Neuronal stem cell (in vitro differentiated cells): ENCODE results near the gene POLRMT.
"Not testable (repeated sequence)": the region's sequence is repeated elsewhere in the genome, so short reads cannot be mapped to it uniquely, and the experiment has no call there.

Source experiments
- DNase-seq: peaks from one replicate; pipeline ENCODE4 v3.0.0-alpha.2; 2013; ENCODE audit warnings: low spot score
- H2AFZ ChIP-seq: one replicate; pipeline ENCODE4 v1.6.1; 2013; ENCODE audit warnings: mild to moderate bottlenecking, low read length, inconsistent platforms
- H2AK5ac ChIP-seq: 2 replicates; pipeline ENCODE4 v1.6.1; 2013; ENCODE audit warnings: low read depth, mild to moderate bottlenecking, inconsistent platforms, low read length, moderate library complexity, mixed read lengths
- H2BK120ac ChIP-seq: 2 replicates; pipeline ENCODE4 v1.6.1; 2013; ENCODE audit warnings: low read depth, mild to moderate bottlenecking, inconsistent platforms, low read length, moderate library complexity, mixed read lengths
- H2BK12ac ChIP-seq: one replicate; pipeline ENCODE4 v1.6.1; 2013; ENCODE audit warnings: low read length, inconsistent platforms
- H2BK15ac ChIP-seq: 2 replicates; pipeline ENCODE4 v1.6.1; 2013; ENCODE audit warnings: mild to moderate bottlenecking, low read length, inconsistent platforms, mixed read lengths
- H2BK5ac ChIP-seq: one replicate; pipeline ENCODE4 v1.6.1; 2013; ENCODE audit warnings: inconsistent platforms, mild to moderate bottlenecking, low read length, moderate library complexity
- H3K14ac ChIP-seq: one replicate; pipeline ENCODE4 v1.6.1; 2013; ENCODE audit warnings: low read length, inconsistent platforms
- H3K18ac ChIP-seq: 2 replicates; pipeline ENCODE4 v1.6.1; 2013; ENCODE audit warnings: low read length, inconsistent platforms
- H3K23ac ChIP-seq: 2 replicates; pipeline ENCODE4 v1.6.1; 2013; ENCODE audit warnings: low read depth, mild to moderate bottlenecking, mixed read lengths, low read length, inconsistent platforms; ENCODE audit not compliant: poor library complexity
- H3K27ac ChIP-seq: replicated peaks from 3 replicates; pipeline ENCODE4 v1.5.1; 2013; ENCODE audit warnings: low read length, inconsistent platforms
- H3K27me3 ChIP-seq, 3 experiments: 2 replicates each; pipeline ENCODE4 v1.6.1; 2013; ENCODE audit warnings: low read length in 3 of 3, mild to moderate bottlenecking in 2 of 3, inconsistent platforms in 1 of 3, low read depth in 1 of 3, mixed read lengths in 1 of 3, moderate library complexity in 1 of 3; ENCODE audit not compliant: control insufficient read depth in 3 of 3, insufficient read depth in 3 of 3
- H3K36me3 ChIP-seq, 2 donors: replicated peaks in 1 of 2; 2 replicates each; pipeline ENCODE4 v1.6.1; 2013; ENCODE audit warnings: low read length in 2 of 2; ENCODE audit not compliant: control insufficient read depth in 2 of 2, insufficient read depth in 2 of 2
- H3K4ac ChIP-seq: 2 replicates; pipeline ENCODE4 v1.6.1; 2013; ENCODE audit warnings: inconsistent platforms, mild to moderate bottlenecking, low read length, moderate library complexity
- H3K4me1 ChIP-seq, 2 donors: 1 replicate in 1 of 2; 2 replicates in 1 of 2; pipeline ENCODE4 v1.6.1; 2013; ENCODE audit warnings: low read length in 2 of 2, low read depth in 1 of 2; ENCODE audit not compliant: control insufficient read depth in 2 of 2, insufficient read depth in 1 of 2
- H3K4me2 ChIP-seq: one replicate; pipeline ENCODE4 v1.6.1; 2013; ENCODE audit warnings: mild to moderate bottlenecking, low read length, inconsistent platforms; ENCODE audit not compliant: insufficient read depth, poor library complexity, severe bottlenecking
- H3K4me3 ChIP-seq, 2 donors: 2 replicates each; pipeline ENCODE4 v1.5.1; 2013; ENCODE audit warnings: low read length in 2 of 2, mild to moderate bottlenecking in 2 of 2, inconsistent platforms in 1 of 2, moderate library complexity in 1 of 2
- H3K79me1 ChIP-seq: one replicate; pipeline ENCODE4 v1.6.1; 2013; ENCODE audit warnings: low read depth, mild to moderate bottlenecking, inconsistent platforms, low read length, moderate library complexity
- H3K9ac ChIP-seq: one replicate; pipeline ENCODE4 v1.6.1; 2013; ENCODE audit warnings: mild to moderate bottlenecking, low read depth, low read length, inconsistent platforms; ENCODE audit not compliant: poor library complexity
- H3K9me3 ChIP-seq, 2 donors: replicated peaks in 1 of 2; 2 replicates each; pipeline versions ENCODE3 to v1.6.1; 2013; ENCODE audit warnings: low read length in 2 of 2, mild to moderate bottlenecking in 2 of 2, inconsistent platforms in 1 of 2, low read depth in 1 of 2, mixed read lengths in 1 of 2, moderate library complexity in 1 of 2; ENCODE audit not compliant: control insufficient read depth in 2 of 2, insufficient read depth in 1 of 2
- H4K8ac ChIP-seq: one replicate; pipeline ENCODE4 v1.6.1; 2013; ENCODE audit warnings: low read depth, mild to moderate bottlenecking, inconsistent platforms, low read length, moderate library complexity
- H4K91ac ChIP-seq: one replicate; pipeline ENCODE4 v1.6.1; 2013; ENCODE audit warnings: low read length, low read depth, mild to moderate bottlenecking, inconsistent platforms; ENCODE audit not compliant: poor library complexity
- WGBS, 2 donors: extraction: QIAGEN DNeasy Blood & Tissue Kit; methylation state at CpG; one replicate each; pipeline ENCODE4 v1.1.7; 2013; ENCODE audit warnings: missing lambda C conversion rate in 2 of 2, mixed read lengths in 1 of 2; ENCODE audit not compliant: insufficient read length in 2 of 2, insufficient replicate concordance in 1 of 2; ENCODE audit errors: extremely low coverage in 2 of 2; 5-methylcytosine and 5-hydroxymethylcytosine counted together

POLRMT gene

DNA sequence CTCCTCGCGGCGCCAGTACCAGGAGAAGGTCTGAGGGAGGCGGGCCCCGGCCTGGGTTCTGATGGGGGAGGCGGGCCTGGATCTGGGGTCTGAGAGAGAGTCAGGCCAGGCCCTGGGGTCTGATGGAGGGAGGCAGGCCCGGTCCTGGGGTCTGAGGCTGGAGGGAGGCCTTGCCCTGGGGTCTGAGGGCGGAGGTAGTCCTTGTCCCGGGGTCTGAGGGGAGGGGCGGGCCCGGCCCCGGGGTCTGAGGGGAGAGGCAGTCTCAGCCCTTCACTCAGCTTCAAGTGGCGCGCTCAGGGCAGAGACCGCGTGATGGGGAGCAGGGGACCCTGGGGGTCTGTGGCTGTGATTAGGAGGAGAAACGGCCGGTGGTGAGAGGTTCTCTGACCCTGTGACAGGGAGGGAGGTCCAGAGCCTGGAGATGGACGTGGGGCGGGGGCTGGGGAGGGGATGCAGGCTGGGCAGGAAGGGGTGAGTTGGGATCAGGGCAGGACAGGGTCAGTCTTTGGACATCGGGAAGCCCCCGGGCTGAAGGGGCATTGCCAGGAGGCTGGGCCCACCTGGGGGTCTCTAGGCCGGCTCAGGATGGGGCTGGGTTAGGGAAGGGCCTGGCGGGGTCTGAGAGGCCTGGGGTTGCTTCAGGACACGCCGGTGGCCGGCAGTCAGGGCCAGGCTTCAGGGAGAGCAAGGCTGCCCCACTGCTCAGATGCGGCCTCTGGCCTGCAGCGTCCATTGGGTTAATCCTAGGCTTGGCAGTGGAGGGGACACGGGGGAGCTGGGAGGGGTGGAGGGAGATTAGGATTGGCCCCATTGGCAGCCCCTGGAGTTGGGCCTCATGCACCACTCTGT, 25.0 kb downstream of the POLRMT start:
- Histone ChIP-seq H2BK120ac (no peak overlapping the region), H3K9ac (peak overlapping the region; percentile 21), H3K9me3 (no peaks in the 10 kb centered on the region), H3K14ac (no peak overlapping the region), H3K4me3 (peak overlapping the region in 1 of 2 donors; percentile 70), H3K27ac (no peak overlapping the region), H2AFZ (no peak overlapping the region), H2BK12ac (peak overlapping the region; percentile 41), H3K36me3 (peaks cover 2 to 3% of the 10 kb centered on the region in 2 donors), H3K23ac (no peak overlapping the region), H3K4me1 (peaks cover 2 to 5% of the 10 kb centered on the region in 2 donors), H2AK5ac (peak overlapping the region; percentile 63), H3K79me1 (no peaks in the 10 kb centered on the region), H3K27me3 (no peaks in the 10 kb centered on the region), H3K4ac (no peak overlapping the region), H4K8ac (no peak overlapping the region), H4K91ac (no peak overlapping the region), H3K18ac (peak overlapping the region; percentile 90), H2BK5ac (peak overlapping the region; percentile 39), H3K4me2 (no peak overlapping the region), H2BK15ac (no peak overlapping the region)
- WGBS, 2 donors: no CpG with 5 or more reads among the region's 30 CpGs
- DNase-seq: no peak

DNA sequence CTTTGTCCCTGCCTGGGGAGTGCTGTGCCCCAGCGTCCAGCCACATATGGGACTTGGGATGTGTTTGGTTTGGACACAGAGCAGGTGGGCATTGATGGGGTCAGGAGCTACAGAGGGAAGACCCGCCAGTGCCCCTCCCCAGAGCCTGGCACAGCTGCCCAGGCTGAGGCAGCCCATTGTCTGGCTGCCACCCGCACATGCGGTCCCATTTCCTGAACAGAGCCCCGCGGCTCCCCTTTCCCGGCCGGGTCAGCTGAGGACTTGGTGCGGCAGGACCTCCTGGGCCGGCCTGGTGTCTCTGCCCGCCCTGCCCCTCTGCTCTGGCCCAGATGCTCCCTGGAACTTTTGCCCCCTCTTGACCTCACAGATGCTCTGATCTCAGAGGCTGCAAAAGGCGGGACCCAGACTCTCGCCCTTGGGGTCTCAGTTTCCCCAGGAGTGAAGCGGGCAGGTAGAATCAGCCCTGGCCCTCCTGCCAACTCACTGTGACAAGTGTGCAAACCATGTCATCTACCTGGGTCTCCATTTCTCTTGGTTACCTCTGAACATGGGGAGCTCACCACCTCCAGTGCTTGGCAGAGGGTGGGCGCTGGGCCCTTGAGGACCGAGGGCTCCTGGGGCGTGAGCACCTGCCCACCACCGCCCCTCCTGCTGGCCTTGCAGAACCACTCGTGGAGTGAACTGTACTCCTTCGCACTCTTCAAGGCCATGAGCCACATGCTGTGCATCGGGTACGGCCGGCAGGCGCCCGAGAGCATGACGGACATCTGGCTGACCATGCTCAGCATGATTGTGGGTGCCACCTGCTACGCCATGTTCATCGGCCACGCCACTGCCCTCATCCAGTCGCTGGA, 25.8 kb downstream of the POLRMT start:
- H3K14ac ChIP-seq: no peak overlapping the region
- no peak overlapping the region for H3K23ac ChIP-seq
- no peaks in the 10 kb centered on the region for H3K27me3 ChIP-seq
- peak overlapping the region; percentile 39 for H2BK5ac ChIP-seq
- peak overlapping the region; percentile 75 for H2AK5ac ChIP-seq
- H2BK15ac ChIP-seq: no peak overlapping the region
- H2BK120ac ChIP-seq: no peak overlapping the region
- H3K4me1 ChIP-seq: peaks cover 2 to 5% of the 10 kb centered on the region in 2 donors
- no CpG with 5 or more reads among the region's 30 CpGs for WGBS, 2 donors
- H3K18ac ChIP-seq: peak overlapping the region; percentile 38
- H3K79me1 ChIP-seq: no peaks in the 10 kb centered on the region
- no peak overlapping the region for H3K27ac ChIP-seq
- H3K4me3 ChIP-seq: no peak overlapping the region
- H4K91ac ChIP-seq: no peak overlapping the region
- H3K9me3 ChIP-seq: no peaks in the 10 kb centered on the region
- peak overlapping the region; percentile 41 for H2BK12ac ChIP-seq
- H3K36me3 ChIP-seq: peaks cover 2 to 3% of the 10 kb centered on the region in 2 donors
- no peak overlapping the region for H2AFZ ChIP-seq
- no peak overlapping the region for H3K4me2 ChIP-seq
- DNase-seq: no peak
- no peak overlapping the region for H3K9ac ChIP-seq
- H4K8ac ChIP-seq: no peak overlapping the region
- H3K4ac ChIP-seq: no peak overlapping the region

DNA sequence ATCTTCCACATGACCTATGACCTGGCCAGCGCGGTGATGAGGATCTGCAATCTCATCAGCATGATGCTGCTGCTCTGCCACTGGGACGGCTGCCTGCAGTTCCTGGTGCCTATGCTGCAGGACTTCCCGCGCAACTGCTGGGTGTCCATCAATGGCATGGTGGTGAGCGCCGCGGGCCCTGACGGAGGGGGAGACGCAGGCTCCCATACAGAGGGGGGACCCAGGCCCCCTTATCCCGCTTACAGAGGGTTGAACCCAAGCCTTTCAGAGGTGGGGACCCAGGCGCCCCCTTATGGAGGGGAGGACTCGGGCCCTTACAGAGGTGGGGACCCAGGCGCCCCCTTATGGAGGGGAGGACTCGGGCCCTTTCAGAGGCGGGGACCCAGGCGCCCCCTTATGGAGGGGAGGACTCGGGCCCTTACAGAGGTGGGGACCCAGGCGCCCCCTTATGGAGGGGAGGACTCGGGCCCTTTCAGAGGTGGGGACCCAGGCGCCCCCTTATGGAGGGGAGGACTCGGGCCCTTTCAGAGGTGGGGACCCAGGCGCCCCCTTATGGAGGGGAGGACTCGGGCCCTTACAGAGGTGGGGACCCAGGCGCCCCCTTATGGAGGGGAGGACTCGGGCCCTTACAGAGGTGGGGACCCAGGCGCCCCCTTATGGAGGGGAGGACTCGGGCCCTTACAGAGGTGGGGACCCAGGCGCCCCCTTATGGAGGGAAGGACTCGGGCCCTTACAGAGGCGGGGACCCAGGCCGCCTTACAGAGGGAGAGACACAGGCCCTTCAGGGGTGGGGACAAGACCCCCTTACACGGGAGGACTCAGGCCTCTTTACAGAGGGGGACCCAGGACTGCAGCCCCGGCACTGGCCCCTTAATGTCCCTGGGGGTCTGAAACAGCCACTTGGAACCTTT, 28.0 kb downstream of the POLRMT start:
- not testable (repeated sequence) for H4K91ac ChIP-seq, H3K27ac ChIP-seq, H3K27me3 ChIP-seq, H4K8ac ChIP-seq, H3K9me3 ChIP-seq, H2BK15ac ChIP-seq, H3K4me1 ChIP-seq, H2BK5ac ChIP-seq, H3K79me1 ChIP-seq, H2BK120ac ChIP-seq, DNase-seq, H3K14ac ChIP-seq, H3K36me3 ChIP-seq, H2AK5ac ChIP-seq, H2AFZ ChIP-seq, H3K23ac ChIP-seq
- H3K18ac ChIP-seq: peak overlapping the region; percentile 85
- peak overlapping the region in 1 of 2 donors; percentile 51 for H3K4me3 ChIP-seq
- peak overlapping the region; percentile 84 for H3K4ac ChIP-seq
- no CpG with 5 or more reads among the region's 34 CpGs for WGBS, 2 donors
- peak overlapping the region; percentile 40 for H3K4me2 ChIP-seq
- H2BK12ac ChIP-seq: peak overlapping the region; percentile 73
- peak overlapping the region; percentile 70 for H3K9ac ChIP-seq
